K562 (cell line): Measurements from ENCODE around the gene GFRA4. TPM values are rescaled to one million over a fixed set of nuclear protein-coding genes. Genes with fewer than 3 reads are reported as not detected.

Source experiments
- ATAC-seq: fragments of 200-7000 bp; cut with Tn5 transposase; 3 replicates; pipeline ENCODE4 v1.9.1; 2020; ENCODE audit warnings: moderate library complexity
- BruUV-seq: library from RNA; stranded (reverse); fragments of 400-500 nt; replicated peaks from 2 replicates; lab custom pipeline; 2021; lab: Mats Ljungman, UMichigan
- CTCF ChIA-PET: fragments of 300-600 bp; formaldehyde crosslinking; extraction: SDS; loops from one replicate; lab custom pipeline; 2021; ENCODE audit warnings: low intra/inter-chr PET ratio; lab: Yijun Ruan, JAX
- POLR2A ChIA-PET: fragments of 300-600, 350-650 bp; sonication (Branson Sonifier 250); formaldehyde crosslinking; extraction: SDS; loops from one replicate; lab custom pipeline; 2021; ENCODE audit warnings: antibody characterized with exemption, inconsistent platforms; lab: Yijun Ruan, JAX
- DNase-seq, 4 experiments: peaks; one replicate each; pipeline versions ENCODE4 v3.0.0 to v3.0.0-alpha.2; 2011 to 2018; ENCODE audit warnings: low spot score in 3 of 4, mixed read lengths in 3 of 4; ENCODE audit errors: extremely low read depth in 1 of 4
- FAIRE-seq: peaks from 2 replicates; lab custom pipeline; 2011; peaks lifted over from hg19 to GRCh38; lab: Jason Lieb, UNC
- H2AFZ ChIP-seq: 2 replicates; pipeline ENCODE4 v1.6.0; 2011; ENCODE audit warnings: low read depth, low read length, control low read depth, inconsistent platforms
- H3K27ac ChIP-seq: fragments of 200-600 bp; 3 replicates; pipeline ENCODE4 v1.8.0; 2011; ENCODE audit warnings: low read depth, mild to moderate bottlenecking, control low read depth, inconsistent platforms, low read length, moderate library complexity, mixed read lengths; ENCODE audit errors: extremely low read depth
- H3K27me3 ChIP-seq, 2 experiments: fragments of 300-600 bp in 1 of 2; 2 replicates in 1 of 2; 3 replicates in 1 of 2; pipeline versions ENCODE4 v1.6.0 to v1.8.0; 2011; ENCODE audit warnings: inconsistent platforms in 2 of 2, low read length in 2 of 2, mild to moderate bottlenecking in 1 of 2, mixed read lengths in 1 of 2, moderate library complexity in 1 of 2; ENCODE audit not compliant: control insufficient read depth in 2 of 2, insufficient read depth in 2 of 2
- H3K36me3 ChIP-seq: fragments of 300-600 bp; 3 replicates; pipeline ENCODE4 v1.8.0; 2011; ENCODE audit warnings: mild to moderate bottlenecking, low read length, inconsistent platforms; ENCODE audit not compliant: control insufficient read depth, insufficient read depth
- H3K4me1 ChIP-seq, 2 experiments: fragments of 200-600 bp in 1 of 2; replicated peaks in 1 of 2; 2 replicates in 1 of 2; 3 replicates in 1 of 2; pipeline versions ENCODE4 v1.5.1 to v1.8.0; 2011; ENCODE audit warnings: inconsistent platforms in 2 of 2, low read length in 2 of 2, mild to moderate bottlenecking in 1 of 2, mixed read lengths in 1 of 2, moderate library complexity in 1 of 2; ENCODE audit not compliant: control insufficient read depth in 2 of 2, insufficient read depth in 2 of 2
- H3K4me2 ChIP-seq: 2 replicates; pipeline ENCODE4 v1.6.1; 2011; ENCODE audit warnings: low read length, control low read depth, inconsistent platforms, mixed read lengths; ENCODE audit not compliant: insufficient read depth
- H3K4me3 ChIP-seq: fragments of 200-600 bp; sonication (generic), shearing (Covaris generic); 2 replicates; pipeline ENCODE4 v1.5.1; 2016; ENCODE audit warnings: control low read depth, inconsistent platforms
- H3K79me2 ChIP-seq: fragments of 200-600 bp; 3 replicates; pipeline ENCODE4 v1.8.0; 2011; ENCODE audit warnings: low read length, inconsistent platforms; ENCODE audit not compliant: control insufficient read depth, insufficient read depth
- H3K9ac ChIP-seq, 2 experiments: 2 replicates each; pipeline versions ENCODE4 v1.6.0 to v1.6.1; 2011; ENCODE audit warnings: low read depth in 2 of 2, low read length in 2 of 2, control low read depth in 1 of 2, inconsistent platforms in 1 of 2, mild to moderate bottlenecking in 1 of 2, mixed read lengths in 1 of 2; ENCODE audit not compliant: insufficient read depth in 1 of 2
- H3K9me1 ChIP-seq: one replicate; pipeline ENCODE4 v1.6.0; 2011; ENCODE audit warnings: inconsistent platforms, mild to moderate bottlenecking, low read length, moderate library complexity; ENCODE audit not compliant: control insufficient read depth, insufficient read depth
- H3K9me3 ChIP-seq: replicated peaks from 2 replicates; pipeline ENCODE4 v1.5.1; 2011; ENCODE audit warnings: low read depth, low read length, inconsistent platforms; ENCODE audit not compliant: control insufficient read depth, insufficient read depth
- H4K20me1 ChIP-seq: replicated peaks from 2 replicates; pipeline ENCODE4 v1.6.1; 2011; ENCODE audit warnings: low read length, inconsistent platforms, mixed read lengths; ENCODE audit not compliant: control insufficient read depth, insufficient read depth
- C11orf30 ChIP-seq: fragments of 450-650 bp; IDR thresholded peaks from 2 replicates; pipeline ENCODE4 v1.6.1; 2016; ENCODE audit warnings: low read depth, mild to moderate bottlenecking
- MGA ChIP-seq: fragments of 450-650 bp; IDR thresholded peaks from 2 replicates; pipeline ENCODE4 v1.6.1; 2016; ENCODE audit warnings: mild to moderate bottlenecking, moderate library complexity
- NR1H2 ChIP-seq: sonication (generic); formaldehyde crosslinking; IDR thresholded peaks from 2 replicates; pipeline ENCODE4 v1.4.0; 2020; ENCODE audit warnings: mild to moderate bottlenecking, missing genetic modification reagents
- SNIP1 ChIP-seq: fragments of 450-650 bp; IDR thresholded peaks from 2 replicates; pipeline ENCODE4 v1.7.1; 2017; ENCODE audit warnings: low read depth, mild to moderate bottlenecking
- TAF1 ChIP-seq: IDR thresholded peaks from 2 replicates; pipeline ENCODE4 v1.6.1; 2011; ENCODE audit warnings: mild to moderate bottlenecking, low read length, moderate library complexity; ENCODE audit not compliant: insufficient read depth, control insufficient read depth, severe bottlenecking; ENCODE audit errors: extremely low read depth
- ZNF280A ChIP-seq: fragments of 450-650 bp; IDR thresholded peaks from 2 replicates; pipeline ENCODE4 v1.6.1; 2018; ENCODE audit warnings: mild to moderate bottlenecking, low read depth; ENCODE audit not compliant: partially characterized antibody
- ZNF644 ChIP-seq: fragments of 200-800 bp; sonication (Bioruptor generic); IDR thresholded peaks from 2 replicates; pipeline ENCODE4 v1.6.1; 2016; ENCODE audit warnings: low read depth, missing genetic modification characterization, missing compliant biosample characterization
- ZNF785 ChIP-seq: fragments of 250-450 bp; sonication (Bioruptor Pico); IDR thresholded peaks from 2 replicates; pipeline ENCODE4 v1.4.0; 2020; ENCODE audit warnings: mild to moderate bottlenecking
- WGBS: fragments of 100-300 bp; shearing (Covaris generic); methylation state at CpG from one replicate; pipeline ENCODE4 v1.1.6; 2016; ENCODE audit warnings: low coverage, mixed read lengths; ENCODE audit not compliant: insufficient coverage; ENCODE audit errors: missing lambda C conversion rate; 5-methylcytosine and 5-hydroxymethylcytosine counted together
- in situ Hi-C: fragments of 300-500 bp; cut with MboI; formaldehyde crosslinking; loops from 4 replicates; pipeline ENCODE4 v1.15.0; 2018; ENCODE audit warnings: inconsistent platforms, mixed read lengths
- intact Hi-C: fragments of 100-400 bp; cut with micrococcal nuclease; formaldehyde crosslinking; loops from 2 replicates; pipeline ENCODE4 v1.14.2; 2022
- polyA plus RNA-seq, 8 experiments: library from polyadenylated mRNA; depleted of rRNA in 4 of 8; stranded (reverse) in 5 of 8; unstranded in 3 of 8; fragments of >200 nt; fragmentation: Nextera tagmentation in 2 of 8; fragmentation: Illumina TruSeq in 1 of 8; extraction: Ambion mirVana in 2 of 8; extraction: Trizol in 1 of 8; gene quantifications; 2 replicates each; pipeline versions ENCODE4 v1.2.1 to v1.2.3, GENCODE V29; 2011 to 2014; ENCODE audit warnings: inconsistent platforms in 1 of 8, missing spikeins in 1 of 8
- total RNA-seq, 7 experiments: library from RNA; depleted of rRNA in 6 of 7; stranded (reverse); fragments of >200 nt in 6 of 7; fragmentation: Illumina TruSeq in 2 of 7; extraction: Trizol in 2 of 7; gene quantifications; 2 replicates each; pipeline versions ENCODE4 v1.2.1 to v1.2.3, GENCODE V29; 2011 to 2021; ENCODE audit warnings: low replicate concordance in 1 of 7

The GFRA4 gene
- total and polyA plus RNA-seq, 9 of the 15 experiments (the other 6 are each of a cell fraction or from before 2014, with no cell fraction given), result not detected

- Histone ChIP-seq H3K36me3 (no peaks in the 10 kb centered on the region), H3K9ac (no peak overlapping the region), H3K4me2 (no peak overlapping the region), H3K27me3 (peaks cover 0 to 34% of the 10 kb centered on the region in 2 experiments; a peak in 3 of 5 replicates), H3K9me1 (no peaks in the 10 kb centered on the region), H2AFZ (no peak overlapping the region), H4K20me1 (no peaks in the 10 kb centered on the region), H3K79me2 (no peaks in the 10 kb centered on the region), H3K4me1 (peaks cover 0 to 28% of the 10 kb centered on the region in 2 experiments; a peak in 2 of 5 replicates), H3K27ac (no peak overlapping the region), H3K4me3 (no peak overlapping the region), H3K9me3 (no peaks in the 10 kb centered on the region)
- DNase-seq (no peak), FAIRE-seq (no peak), ATAC-seq (no peak)
- ChIA-PET CTCF (no interaction called here), POLR2A (interaction anchor here (0.6 to 1.3 kb wide), 4 partner anchors 10 to 267 kb away, joined by 3 to 4 read pairs (median 3); no protein-coding TSS in a partner anchor)
- intact Hi-C loops (no loop called here), in situ Hi-C loops (no loop called here)
- no TSS peak for BruUV-seq
- 31% methylated on average over 12 of the region's 15 CpGs for WGBS
- no peak for TF ChIP-seq TAF1
- TF ChIP-seq MGA, result no peak
- no peak for TF ChIP-seq ZNF785 (CRISPR knock-in tag)
- TF ChIP-seq SNIP1, result no peak
- TF ChIP-seq C11orf30, result no peak
- no peak for TF ChIP-seq NR1H2 (CRISPR knock-in tag)
- no peak for TF ChIP-seq ZNF644 (tag)
- TF ChIP-seq ZNF280A, result no peak
Observed at GRCh38 chr20:3696745-3697587, 33.8 kb upstream of the GFRA4 start.
